Dedifferentiated amniotic fluid mesenchymal stem cell (primary cell): ENCODE results near the gene CISD2.
"Not testable (repeated sequence)": the region's sequence is repeated elsewhere in the genome, so short reads cannot be mapped to it uniquely, and the experiment has no call there.

Source experiments
- DNase-seq: peaks from one replicate; pipeline ENCODE4 v3.0.0-alpha.2; 2016; ENCODE audit errors: extremely low spot score

The CISD2 gene

GRCh38 chr4:102868781-102869568 is at the start of gene CISD2:
Gene CISD2, plus strand, starts transcription at chr4:102868992. Its CDS starts 93 bp downstream, at chr4:102869085.
- peak; percentile 91 for DNase-seq

- DNase-seq, result not testable (repeated sequence)
Measured at GRCh38 chr4:102819100-102819499, 49.7 kb upstream of the CISD2 start.

- DNase-seq, result no peak
Measured at GRCh38 chr4:102819588-102820365, 49.0 kb upstream of the CISD2 start.

GRCh38 chr4:102823464-102823863 is 45.3 kb upstream of the CISD2 start:
- DNase-seq, result no peak

GRCh38 chr4:102823897-102824296 is 44.9 kb upstream of the CISD2 start:
- no peak for DNase-seq

- no peak for DNase-seq
Measured at GRCh38 chr4:102824398-102824797, 44.4 kb upstream of the CISD2 start.

- DNase-seq, result peak; percentile 55
Measured at GRCh38 chr4:102825261-102826091, 43.3 kb upstream of the CISD2 start.

- no peak for DNase-seq
Measured at GRCh38 chr4:102826105-102826889, 42.5 kb upstream of the CISD2 start.

- DNase-seq, result peak; percentile 95
Measured at GRCh38 chr4:102826890-102827673, 41.7 kb upstream of the CISD2 start, which contains the start of gene UBE2D3. Gene UBE2D3, minus strand, starts transcription at chr4:102827551. Its CDS starts 1,043 bp downstream, at chr4:102826508.

GRCh38 chr4:102827674-102828496 is 40.9 kb upstream of the CISD2 start:
- peak; percentile 100 for DNase-seq

- DNase-seq, result no peak
Measured at GRCh38 chr4:102828497-102828808, 40.3 kb upstream of the CISD2 start.

GRCh38 chr4:102829803-102830202 is 39.0 kb upstream of the CISD2 start:
- DNase-seq, result no peak

- no peak for DNase-seq
Measured at GRCh38 chr4:102832105-102832504, 36.7 kb upstream of the CISD2 start.

GRCh38 chr4:102832667-102833066 is 36.1 kb upstream of the CISD2 start:
- DNase-seq, result no peak

GRCh38 chr4:102836596-102836995 is 32.2 kb upstream of the CISD2 start:
- no peak for DNase-seq

GRCh38 chr4:102842367-102842766 is 26.4 kb upstream of the CISD2 start:
- DNase-seq, result no peak

GRCh38 chr4:102843273-102843672 is 25.5 kb upstream of the CISD2 start:
- DNase-seq, result no peak

- no peak for DNase-seq
Measured at GRCh38 chr4:102843938-102844337, 24.9 kb upstream of the CISD2 start.

- DNase-seq, result no peak
Measured at GRCh38 chr4:102847687-102848086, 21.1 kb upstream of the CISD2 start.
